HepG2 (cell line): Measurements from ENCODE around the gene ZNF814.

Experiments used
- CBX2 ChIP-seq, 2 experiments: fragments of 200-600 bp in 1 of 2; sonication (generic); formaldehyde crosslinking in 1 of 2; IDR thresholded peaks; 2 replicates each; pipeline versions ENCODE4 v1.7.0 to v1.8.1; 2018 to 2022; ENCODE audit warnings: low read depth in 2 of 2, low read length in 1 of 2, mild to moderate bottlenecking in 1 of 2, missing genetic modification reagents in 1 of 2
- CREB1 ChIP-seq, 2 experiments: fragments of 450-650 bp in 1 of 2; IDR thresholded peaks; 2 replicates each; pipeline ENCODE4 v1.6.1; 2016 to 2017; ENCODE audit warnings: control low read depth in 1 of 2, mild to moderate bottlenecking in 1 of 2, missing compliant biosample characterization in 1 of 2, missing genetic modification characterization in 1 of 2
- GZF1 ChIP-seq: sonication (generic); formaldehyde crosslinking; IDR thresholded peaks from 2 replicates; pipeline ENCODE4 v1.5.1; 2020; ENCODE audit warnings: mild to moderate bottlenecking, missing genetic modification reagents
- KAT8 ChIP-seq: IDR thresholded peaks from 2 replicates; pipeline ENCODE4 v1.6.1; 2016; ENCODE audit warnings: missing genetic modification reagents, missing compliant biosample characterization
- MAFK ChIP-seq, 2 experiments: IDR thresholded peaks in 1 of 2; conservative IDR thresholded peaks in 1 of 2; 2 replicates each; pipeline ENCODE4 v1.6.1; 2011; ENCODE audit warnings: improper control_type of control experiment in 2 of 2, low read length in 2 of 2
- NR2F1 ChIP-seq, 2 experiments: fragments of 450-650 bp in 1 of 2; formaldehyde crosslinking in 1 of 2; IDR thresholded peaks; 2 replicates each; pipeline versions ENCODE4 v1.5.0 to v1.6.1; 2016 to 2020; ENCODE audit warnings: mild to moderate bottlenecking in 1 of 2, missing compliant biosample characterization in 1 of 2, missing genetic modification reagents in 1 of 2, moderate library complexity in 1 of 2
- RBFOX2 ChIP-seq: fragments of 200-400 bp; formaldehyde crosslinking; IDR thresholded peaks from 2 replicates; pipeline ENCODE4 v1.6.1; 2017; ENCODE audit warnings: low read depth, mild to moderate bottlenecking, low read length
- RFX3 ChIP-seq: IDR thresholded peaks from 2 replicates; pipeline ENCODE4 v1.6.1; 2016; ENCODE audit warnings: missing biosample characterization, missing genetic modification reagents
- TF ChIP-seq, protein P1 (sequence below): sonication (generic); formaldehyde crosslinking; IDR thresholded peaks from 2 replicates; pipeline ENCODE4 v1.8.1; 2023; ENCODE audit warnings: mild to moderate bottlenecking, missing genetic modification reagents
- TF ChIP-seq, protein P2 (sequence below): sonication (generic); formaldehyde crosslinking; IDR thresholded peaks from 2 replicates; pipeline ENCODE4 v1.4.0; 2020; ENCODE audit warnings: missing genetic modification reagents, mild to moderate bottlenecking, borderline replicate concordance
- TF ChIP-seq, protein P3 (sequence below): conservative IDR thresholded peaks from 2 replicates; pipeline ENCODE4 v1.6.1; 2018; ENCODE audit warnings: missing genetic modification reagents
- TF ChIP-seq, protein P4 (sequence below): IDR thresholded peaks from 2 replicates; pipeline ENCODE4 v1.6.1; 2012; ENCODE audit warnings: inconsistent platforms
- TF ChIP-seq, protein P5 (sequence below): sonication (generic); formaldehyde crosslinking; IDR thresholded peaks from 2 replicates; pipeline ENCODE4 v1.5.0; 2020; ENCODE audit warnings: mild to moderate bottlenecking, missing genetic modification reagents, moderate library complexity

DNA sequence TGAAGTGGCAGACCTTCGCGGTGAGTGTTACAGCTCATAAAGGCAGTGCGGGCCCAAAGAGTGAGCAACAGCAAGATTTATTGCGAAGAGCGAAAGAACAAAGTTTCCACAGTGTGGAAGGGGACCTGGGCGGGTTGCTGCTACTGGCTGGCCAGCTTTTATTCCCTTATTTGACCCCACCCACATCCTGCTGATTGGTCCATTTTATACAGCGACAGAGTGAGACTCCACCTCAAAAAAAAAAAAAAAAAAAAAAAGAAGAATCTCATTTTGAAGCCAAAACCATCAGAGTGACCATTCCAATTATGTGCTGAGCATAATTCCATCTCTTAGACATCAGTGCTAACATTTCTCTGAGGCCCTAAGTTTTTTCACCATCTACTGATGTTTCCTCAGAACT lies 72.2 kb downstream of the ZNF814 start:
- TF ChIP-seq, protein P1, sequence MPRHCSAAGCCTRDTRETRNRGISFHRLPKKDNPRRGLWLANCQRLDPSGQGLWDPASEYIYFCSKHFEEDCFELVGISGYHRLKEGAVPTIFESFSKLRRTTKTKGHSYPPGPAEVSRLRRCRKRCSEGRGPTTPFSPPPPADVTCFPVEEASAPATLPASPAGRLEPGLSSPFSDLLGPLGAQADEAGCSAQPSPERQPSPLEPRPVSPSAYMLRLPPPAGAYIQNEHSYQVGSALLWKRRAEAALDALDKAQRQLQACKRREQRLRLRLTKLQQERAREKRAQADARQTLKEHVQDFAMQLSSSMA: no peak
- no peak for TF ChIP-seq NR2F1 (CRISPR knock-in tag; IDR thresholded peaks at IDR 0.05)
- TF ChIP-seq, protein P2, sequence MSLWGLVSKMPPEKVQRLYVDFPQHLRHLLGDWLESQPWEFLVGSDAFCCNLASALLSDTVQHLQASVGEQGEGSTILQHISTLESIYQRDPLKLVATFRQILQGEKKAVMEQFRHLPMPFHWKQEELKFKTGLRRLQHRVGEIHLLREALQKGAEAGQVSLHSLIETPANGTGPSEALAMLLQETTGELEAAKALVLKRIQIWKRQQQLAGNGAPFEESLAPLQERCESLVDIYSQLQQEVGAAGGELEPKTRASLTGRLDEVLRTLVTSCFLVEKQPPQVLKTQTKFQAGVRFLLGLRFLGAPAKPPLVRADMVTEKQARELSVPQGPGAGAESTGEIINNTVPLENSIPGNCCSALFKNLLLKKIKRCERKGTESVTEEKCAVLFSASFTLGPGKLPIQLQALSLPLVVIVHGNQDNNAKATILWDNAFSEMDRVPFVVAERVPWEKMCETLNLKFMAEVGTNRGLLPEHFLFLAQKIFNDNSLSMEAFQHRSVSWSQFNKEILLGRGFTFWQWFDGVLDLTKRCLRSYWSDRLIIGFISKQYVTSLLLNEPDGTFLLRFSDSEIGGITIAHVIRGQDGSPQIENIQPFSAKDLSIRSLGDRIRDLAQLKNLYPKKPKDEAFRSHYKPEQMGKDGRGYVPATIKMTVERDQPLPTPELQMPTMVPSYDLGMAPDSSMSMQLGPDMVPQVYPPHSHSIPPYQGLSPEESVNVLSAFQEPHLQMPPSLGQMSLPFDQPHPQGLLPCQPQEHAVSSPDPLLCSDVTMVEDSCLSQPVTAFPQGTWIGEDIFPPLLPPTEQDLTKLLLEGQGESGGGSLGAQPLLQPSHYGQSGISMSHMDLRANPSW (CRISPR knock-in tag): no peak
- TF ChIP-seq RBFOX2: no peak
- no peak for TF ChIP-seq CBX2 (IDR thresholded peaks at IDR 0.05; ENCODE audit: low read depth, low read length)
- no peak for TF ChIP-seq CBX2 (CRISPR knock-in tag; IDR thresholded peaks at IDR 0.05; ENCODE audit: low read depth)
- TF ChIP-seq, protein P3, sequence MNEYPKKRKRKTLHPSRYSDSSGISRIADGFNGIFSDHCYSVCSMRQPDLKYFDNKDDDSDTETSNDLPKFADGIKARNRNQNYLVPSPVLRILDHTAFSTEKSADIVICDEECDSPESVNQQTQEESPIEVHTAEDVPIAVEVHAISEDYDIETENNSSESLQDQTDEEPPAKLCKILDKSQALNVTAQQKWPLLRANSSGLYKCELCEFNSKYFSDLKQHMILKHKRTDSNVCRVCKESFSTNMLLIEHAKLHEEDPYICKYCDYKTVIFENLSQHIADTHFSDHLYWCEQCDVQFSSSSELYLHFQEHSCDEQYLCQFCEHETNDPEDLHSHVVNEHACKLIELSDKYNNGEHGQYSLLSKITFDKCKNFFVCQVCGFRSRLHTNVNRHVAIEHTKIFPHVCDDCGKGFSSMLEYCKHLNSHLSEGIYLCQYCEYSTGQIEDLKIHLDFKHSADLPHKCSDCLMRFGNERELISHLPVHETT (CRISPR knock-in tag): no peak
- TF ChIP-seq GZF1 (CRISPR knock-in tag): no peak
- no peak for TF ChIP-seq CREB1 (IDR thresholded peaks at IDR 0.05)
- TF ChIP-seq CREB1 (CRISPR knock-in tag; IDR thresholded peaks at IDR 0.05): no peak
- no peak for TF ChIP-seq MAFK (conservative IDR thresholded peaks at IDR 0.05 in 1 of 2, IDR thresholded peaks at IDR 0.05 in 1 of 2; ENCODE audit: low read length in 2 of 2)
- TF ChIP-seq KAT8 (CRISPR knock-in tag): no peak
- TF ChIP-seq, protein P4, sequence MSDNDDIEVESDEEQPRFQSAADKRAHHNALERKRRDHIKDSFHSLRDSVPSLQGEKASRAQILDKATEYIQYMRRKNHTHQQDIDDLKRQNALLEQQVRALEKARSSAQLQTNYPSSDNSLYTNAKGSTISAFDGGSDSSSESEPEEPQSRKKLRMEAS: no peak
- TF ChIP-seq, protein P5, sequence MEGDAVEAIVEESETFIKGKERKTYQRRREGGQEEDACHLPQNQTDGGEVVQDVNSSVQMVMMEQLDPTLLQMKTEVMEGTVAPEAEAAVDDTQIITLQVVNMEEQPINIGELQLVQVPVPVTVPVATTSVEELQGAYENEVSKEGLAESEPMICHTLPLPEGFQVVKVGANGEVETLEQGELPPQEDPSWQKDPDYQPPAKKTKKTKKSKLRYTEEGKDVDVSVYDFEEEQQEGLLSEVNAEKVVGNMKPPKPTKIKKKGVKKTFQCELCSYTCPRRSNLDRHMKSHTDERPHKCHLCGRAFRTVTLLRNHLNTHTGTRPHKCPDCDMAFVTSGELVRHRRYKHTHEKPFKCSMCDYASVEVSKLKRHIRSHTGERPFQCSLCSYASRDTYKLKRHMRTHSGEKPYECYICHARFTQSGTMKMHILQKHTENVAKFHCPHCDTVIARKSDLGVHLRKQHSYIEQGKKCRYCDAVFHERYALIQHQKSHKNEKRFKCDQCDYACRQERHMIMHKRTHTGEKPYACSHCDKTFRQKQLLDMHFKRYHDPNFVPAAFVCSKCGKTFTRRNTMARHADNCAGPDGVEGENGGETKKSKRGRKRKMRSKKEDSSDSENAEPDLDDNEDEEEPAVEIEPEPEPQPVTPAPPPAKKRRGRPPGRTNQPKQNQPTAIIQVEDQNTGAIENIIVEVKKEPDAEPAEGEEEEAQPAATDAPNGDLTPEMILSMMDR (CRISPR knock-in tag): no peak
- TF ChIP-seq RFX3 (CRISPR knock-in tag): no peak
